Osteocyte (in vitro differentiated cells): ENCODE measurements around the gene KANSL3. TPM values are rescaled to one million over a fixed set of nuclear protein-coding genes. Genes with fewer than 3 reads are reported as not detected.

Experiments
- DNase-seq: peaks from one replicate; pipeline ENCODE4 v3.0.0; 2021; ENCODE audit warnings: mixed read lengths; ENCODE audit not compliant: unreplicated experiment; ENCODE audit errors: extremely low spot score
- H3K27ac Mint-ChIP-seq: one replicate; pipeline ENCODE4 v1.8.0; 2021; ENCODE audit warnings: mild to moderate bottlenecking, mixed read lengths; ENCODE audit not compliant: unreplicated experiment
- H3K27me3 Mint-ChIP-seq: one replicate; pipeline ENCODE4 v1.8.0; 2021; ENCODE audit warnings: mixed read lengths; ENCODE audit not compliant: unreplicated experiment
- H3K36me3 Mint-ChIP-seq: one replicate; pipeline ENCODE4 v1.8.0; 2021; ENCODE audit warnings: mixed read lengths; ENCODE audit not compliant: unreplicated experiment
- H3K4me1 Mint-ChIP-seq: one replicate; pipeline ENCODE4 v1.8.0; 2021; ENCODE audit warnings: mixed read lengths; ENCODE audit not compliant: unreplicated experiment
- H3K4me3 Mint-ChIP-seq: one replicate; pipeline ENCODE4 v1.8.0; 2021; ENCODE audit warnings: mild to moderate bottlenecking, moderate library complexity, mixed read lengths; ENCODE audit not compliant: unreplicated experiment
- H3K9me3 Mint-ChIP-seq: one replicate; pipeline ENCODE4 v1.8.0; 2021; ENCODE audit warnings: mixed read lengths; ENCODE audit not compliant: unreplicated experiment
- CTCF ChIP-seq: fragments of 200-600 bp; sonication (generic); IDR thresholded peaks from 2 replicates; pipeline ENCODE4 v1.5.0; 2021; ENCODE audit warnings: antibody characterized with exemption, mild to moderate bottlenecking, moderate library complexity
- long read RNA-seq: library from polyadenylated mRNA; unstranded; transcript quantifications from one replicate; pipeline ENCODE4 v2.0.0, GENCODE V29; 2021
- total RNA-seq: library from RNA; stranded (reverse); gene quantifications from 2 replicates; pipeline ENCODE4 v1.2.1, GENCODE V29; 2021

Gene KANSL3
- 44.2 and 45.8 TPM in 2 replicates for total RNA-seq
- long read RNA-seq, full-length matches to known transcripts, result 8 of 38 reads
- long read RNA-seq, partial matches to known transcripts, result 16 of 38 reads
- long read RNA-seq, other reads (novel, unspliced or antisense), result 14 of 38 reads

- Mint-ChIP-seq H3K4me3 (peak within 1 kb of the TSS; percentile 91), H3K27me3 (no peaks in the 10 kb centered on the region), H3K9me3 (no peaks in the 10 kb centered on the region), H3K4me1 (peaks cover 27% of the 10 kb centered on the region), H3K36me3 (peaks cover 11% of the 10 kb centered on the region), H3K27ac (peak within 1 kb of the TSS; percentile 92)
- peak; percentile 97 for DNase-seq
- TF ChIP-seq CTCF, result no peak
Measured at GRCh38 chr2:96638144-96639121, at the start of gene KANSL3. Gene KANSL3 (minus strand): TSS chr2:96638312. CDS start chr2:96637135, 1,177 bp downstream.

GRCh38 chr2:96687266-96687665 lies 49.2 kb upstream of the KANSL3 start:
- no peak for DNase-seq
- H3K36me3 Mint-ChIP-seq, result no peaks in the 10 kb centered on the region
- no peak for TF ChIP-seq CTCF

GRCh38 chr2:96685577-96686459 lies 47.7 kb upstream of the KANSL3 start:
- H3K4me1 Mint-ChIP-seq, result peaks cover 4% of the 10 kb centered on the region
- DNase-seq, result no peak
- H3K27me3 Mint-ChIP-seq, result peaks cover 10% of the 10 kb centered on the region
- no peak overlapping the region for H3K4me3 Mint-ChIP-seq
- no peaks in the 10 kb centered on the region for H3K9me3 Mint-ChIP-seq
- no peak overlapping the region for H3K27ac Mint-ChIP-seq
- no peaks in the 10 kb centered on the region for H3K36me3 Mint-ChIP-seq
- no peak for TF ChIP-seq CTCF

More at GRCh38 chr2:96687266-96687665, 49.2 kb upstream of the KANSL3 start:
- Mint-ChIP-seq H3K9me3 (no peaks in the 10 kb centered on the region), H3K4me1 (peaks cover 4% of the 10 kb centered on the region), H3K27ac (no peak overlapping the region), H3K4me3 (no peak overlapping the region), H3K27me3 (peaks cover 10% of the 10 kb centered on the region)

GRCh38 chr2:96684883-96685576 lies 46.9 kb upstream of the KANSL3 start:
- Mint-ChIP-seq H3K36me3 (no peaks in the 10 kb centered on the region), H3K4me3 (no peak overlapping the region), H3K4me1 (peaks cover 10% of the 10 kb centered on the region), H3K27me3 (peaks cover 16% of the 10 kb centered on the region), H3K9me3 (no peaks in the 10 kb centered on the region), H3K27ac (no peak overlapping the region)
- DNase-seq, result no peak
- no peak for TF ChIP-seq CTCF
